ENCODE measurements around the gene FGFRL1.

The FGFRL1 gene

DNA sequence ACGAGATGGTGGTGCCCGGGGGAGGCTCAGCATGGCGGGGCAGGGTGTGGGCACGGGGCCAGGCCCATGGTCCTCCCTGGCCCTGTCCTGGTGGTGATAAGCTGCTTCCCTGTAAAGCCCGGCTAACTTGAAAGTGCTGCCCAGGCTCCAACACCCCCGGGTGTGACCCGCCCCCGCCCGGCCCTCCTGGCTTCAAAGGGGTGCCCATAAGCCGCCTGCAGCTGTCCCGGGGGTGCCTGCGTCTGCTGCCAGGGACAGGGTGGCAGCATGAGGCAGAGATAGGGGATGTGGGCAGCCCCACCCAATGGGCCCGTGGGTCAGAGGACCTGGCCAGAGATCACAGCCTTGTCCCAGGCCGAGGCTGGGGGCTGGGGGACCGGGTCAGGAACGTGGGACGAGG, 18.1 kb downstream of the FGFRL1 start:
- no peak for DNase-seq (ENCODE audit: low spot score)
- Histone ChIP-seq H3K4me3 (no peak overlapping the region), H3K27ac (no peak overlapping the region)
- TF ChIP-seq, protein P1, sequence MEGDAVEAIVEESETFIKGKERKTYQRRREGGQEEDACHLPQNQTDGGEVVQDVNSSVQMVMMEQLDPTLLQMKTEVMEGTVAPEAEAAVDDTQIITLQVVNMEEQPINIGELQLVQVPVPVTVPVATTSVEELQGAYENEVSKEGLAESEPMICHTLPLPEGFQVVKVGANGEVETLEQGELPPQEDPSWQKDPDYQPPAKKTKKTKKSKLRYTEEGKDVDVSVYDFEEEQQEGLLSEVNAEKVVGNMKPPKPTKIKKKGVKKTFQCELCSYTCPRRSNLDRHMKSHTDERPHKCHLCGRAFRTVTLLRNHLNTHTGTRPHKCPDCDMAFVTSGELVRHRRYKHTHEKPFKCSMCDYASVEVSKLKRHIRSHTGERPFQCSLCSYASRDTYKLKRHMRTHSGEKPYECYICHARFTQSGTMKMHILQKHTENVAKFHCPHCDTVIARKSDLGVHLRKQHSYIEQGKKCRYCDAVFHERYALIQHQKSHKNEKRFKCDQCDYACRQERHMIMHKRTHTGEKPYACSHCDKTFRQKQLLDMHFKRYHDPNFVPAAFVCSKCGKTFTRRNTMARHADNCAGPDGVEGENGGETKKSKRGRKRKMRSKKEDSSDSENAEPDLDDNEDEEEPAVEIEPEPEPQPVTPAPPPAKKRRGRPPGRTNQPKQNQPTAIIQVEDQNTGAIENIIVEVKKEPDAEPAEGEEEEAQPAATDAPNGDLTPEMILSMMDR (IDR thresholded peaks at IDR 0.05): no peak

DNA sequence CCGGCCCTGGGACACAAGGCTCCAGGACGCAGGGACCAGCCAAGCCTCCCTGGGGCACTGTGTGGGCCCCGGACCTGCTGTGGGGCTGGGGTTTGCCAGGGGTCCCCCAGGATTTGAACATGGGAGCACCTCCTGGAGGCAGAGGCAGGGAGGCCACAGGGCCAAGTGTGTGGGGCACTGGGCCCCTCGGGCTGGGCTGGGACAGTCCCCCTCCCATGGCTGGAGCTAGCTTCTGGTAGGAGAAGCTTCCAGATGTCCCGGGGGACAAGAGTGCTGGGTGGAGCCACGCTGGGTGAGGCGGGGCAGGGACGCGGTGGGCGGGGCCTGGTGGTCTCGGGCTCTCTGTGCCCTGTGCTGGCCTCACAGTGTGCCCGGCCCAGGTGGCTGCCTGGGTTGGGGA, 18.6 kb downstream of the FGFRL1 start:
- TF ChIP-seq, protein P1 (IDR thresholded peaks at IDR 0.05): no peak
- Histone ChIP-seq H3K27ac (no peak overlapping the region), H3K4me3 (no peak overlapping the region)
- no peak for DNase-seq (ENCODE audit: low spot score)

DNA sequence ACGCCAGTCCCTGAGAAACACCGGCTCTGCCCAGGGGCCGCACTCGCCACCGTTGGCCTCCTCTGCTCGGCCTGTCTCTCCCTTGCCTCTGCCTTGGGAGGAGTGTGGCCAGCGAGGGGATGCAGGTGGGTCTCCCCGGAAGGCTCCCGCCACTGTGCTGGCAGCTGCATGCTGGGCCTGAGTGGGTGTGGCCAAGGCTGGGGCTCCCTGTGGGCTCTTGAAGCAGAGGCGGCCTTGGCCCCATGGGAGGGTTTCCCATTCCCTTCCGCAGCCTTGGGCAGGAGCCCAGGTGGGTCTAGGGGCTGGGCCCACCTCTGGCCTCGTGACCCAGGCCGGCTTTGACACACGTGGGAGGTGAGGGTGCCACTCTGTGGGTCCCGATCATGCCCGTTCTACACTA, 19.1 kb downstream of the FGFRL1 start:
- TF ChIP-seq, protein P1 (IDR thresholded peaks at IDR 0.05): no peak
- DNase-seq (ENCODE audit: low spot score): no peak
- H3K4me3 ChIP-seq: no peak overlapping the region
- no peak overlapping the region for H3K27ac ChIP-seq

DNA sequence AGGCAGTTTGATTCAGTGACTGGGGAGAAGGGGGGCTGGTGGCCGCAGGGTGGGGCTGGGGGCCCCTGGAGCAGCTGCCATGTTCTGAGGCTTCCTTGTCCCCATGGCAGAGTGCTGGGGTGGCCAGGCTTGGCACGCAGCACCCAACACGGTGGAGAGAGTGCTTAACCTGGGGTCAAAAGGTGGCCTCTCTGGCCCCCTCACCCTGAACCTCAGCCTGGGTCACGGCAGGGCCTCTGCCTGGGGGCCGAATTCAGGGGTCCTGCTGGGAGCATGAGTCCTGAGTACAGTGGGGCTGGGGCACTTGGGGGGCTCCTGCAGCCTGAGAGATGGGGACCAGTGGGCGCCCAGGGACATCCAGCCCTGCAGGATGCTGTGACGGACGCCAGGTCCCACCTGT, 19.9 kb downstream of the FGFRL1 start:
- DNase-seq (ENCODE audit: low spot score): no peak
- TF ChIP-seq, protein P1 (IDR thresholded peaks at IDR 0.05): no peak
- Histone ChIP-seq H3K4me3 (no peak overlapping the region), H3K27ac (no peak overlapping the region)

DNA sequence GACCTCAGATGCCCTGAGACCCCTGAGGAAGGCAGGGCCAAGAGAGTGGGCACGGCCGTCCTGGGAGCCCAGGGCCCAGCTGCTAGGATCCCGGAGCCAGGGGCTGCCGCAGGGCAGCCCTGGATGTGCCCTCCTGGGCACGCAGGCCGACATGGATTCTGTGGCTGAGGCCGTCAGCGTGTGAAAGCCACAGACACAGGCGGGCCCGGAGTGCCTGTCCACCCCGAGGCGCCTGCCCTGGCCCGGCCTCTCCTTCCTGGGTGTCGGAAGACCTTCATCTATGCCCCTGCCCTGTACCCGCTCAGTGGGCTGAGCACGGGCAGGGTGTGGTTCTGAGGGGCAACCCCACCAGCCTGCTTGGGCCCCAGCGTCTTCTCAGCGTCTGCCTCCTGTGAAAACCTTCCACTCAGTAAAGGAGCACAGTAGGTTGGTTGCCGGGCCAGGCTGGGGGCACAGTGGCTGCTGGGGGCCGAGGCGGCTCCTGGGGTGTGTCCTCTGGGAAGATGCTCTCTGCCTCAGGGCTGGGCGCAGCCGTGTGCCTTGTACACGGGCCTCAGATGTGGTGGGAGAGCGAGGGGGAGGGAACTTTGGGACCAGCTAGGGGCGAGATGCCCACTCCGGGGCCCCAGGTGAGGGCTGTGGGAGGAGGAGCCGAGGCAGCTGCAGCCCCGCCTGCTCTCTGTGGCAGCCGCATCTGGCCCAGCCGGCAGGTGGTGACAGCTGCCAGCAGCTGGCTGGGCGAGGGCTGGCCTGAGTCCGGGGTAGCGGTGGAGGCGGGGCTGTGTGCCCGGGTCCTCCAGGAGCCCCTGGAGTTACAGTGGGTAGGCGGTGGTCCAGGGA, 20.8 kb downstream of the FGFRL1 start:
- TF ChIP-seq, protein P1 (IDR thresholded peaks at IDR 0.05): no peak
- no peak overlapping the region for H3K4me3 ChIP-seq
- H3K27ac ChIP-seq: no peak overlapping the region
- DNase-seq (ENCODE audit: low spot score): no peak

DNA sequence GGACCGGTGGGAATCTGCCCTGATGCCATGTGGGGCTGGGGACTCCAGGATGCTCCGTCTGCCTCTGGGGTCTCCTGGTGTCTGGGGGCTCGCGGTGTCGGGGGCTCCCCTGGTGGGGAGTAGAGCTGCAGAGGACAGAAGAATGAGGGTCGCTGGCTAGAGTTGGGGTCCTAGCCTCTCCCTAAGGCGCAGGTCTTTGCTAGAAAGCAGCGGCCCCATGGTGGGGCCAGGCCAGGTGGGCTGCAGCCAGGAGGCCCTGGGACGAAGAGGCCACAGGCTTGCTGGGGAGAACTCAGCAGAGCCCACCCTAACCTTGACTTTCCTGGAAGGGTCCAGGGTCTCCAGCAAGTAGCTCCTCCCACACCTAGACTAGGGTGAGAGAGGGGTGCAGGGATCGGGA, 21.4 kb downstream of the FGFRL1 start:
- peak overlapping the region in 1 of 2 donors; percentile 88 for H3K27ac ChIP-seq
- TF ChIP-seq, protein P1 (IDR thresholded peaks at IDR 0.05): no peak

More for the DNA sequence above, 21.4 kb downstream of the FGFRL1 start:
- H3K4me3 ChIP-seq: no peak overlapping the region
- DNase-seq (ENCODE audit: low spot score): no peak

Data from coronary artery (tissue), 2 donors.